ENCODE data around the gene ARHGAP12.
A peak's percentile ranks its signal among the peaks of the same experiment; 100 is the strongest.

Gene ARHGAP12

DNA sequence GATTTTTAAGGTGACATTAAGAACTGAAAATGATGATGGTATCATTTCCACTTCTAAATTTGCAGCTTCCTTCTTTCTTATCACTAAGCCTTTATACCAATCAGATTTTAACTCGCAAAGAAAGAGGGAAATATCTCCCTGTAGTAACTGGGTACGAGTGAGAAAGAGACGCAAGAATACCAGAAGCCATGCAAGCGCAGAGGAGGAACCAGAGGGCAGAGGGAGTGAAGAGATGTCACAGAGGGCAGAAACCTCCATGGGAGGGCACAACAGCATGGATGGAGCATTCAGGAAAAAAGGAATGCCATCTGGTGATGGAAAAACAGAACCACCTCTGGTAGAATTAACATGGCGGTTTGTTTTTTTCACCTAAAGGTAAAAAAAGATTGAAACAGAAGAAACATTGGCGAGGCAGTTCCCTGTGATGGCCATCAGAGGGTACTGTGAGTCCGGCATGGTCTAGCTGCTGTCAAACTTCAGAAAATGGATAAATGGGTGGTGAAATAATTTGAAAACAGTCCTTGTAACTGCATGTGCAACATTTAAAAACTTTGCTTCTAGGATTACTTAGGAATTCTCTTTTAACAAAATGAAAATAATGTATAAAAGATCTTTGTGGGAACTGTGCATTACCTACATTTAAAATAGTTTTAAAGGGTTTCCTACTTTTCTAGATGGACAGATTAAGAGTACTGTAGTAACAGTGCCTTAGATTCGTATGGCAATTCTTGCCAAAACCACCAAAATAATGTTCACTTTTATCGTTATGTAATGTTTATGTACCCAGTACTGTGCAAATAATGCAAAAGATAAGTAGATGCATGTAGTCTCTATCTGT lies 91.8 kb downstream of the ARHGAP12 start:
- H3K4me3 ChIP-seq (replicated peaks; ENCODE audit: low read depth, low read length) = no peak overlapping the region
- no peak for DNase-seq (ENCODE audit: extremely low read depth, low read depth)
- TF ChIP-seq, protein P1, sequence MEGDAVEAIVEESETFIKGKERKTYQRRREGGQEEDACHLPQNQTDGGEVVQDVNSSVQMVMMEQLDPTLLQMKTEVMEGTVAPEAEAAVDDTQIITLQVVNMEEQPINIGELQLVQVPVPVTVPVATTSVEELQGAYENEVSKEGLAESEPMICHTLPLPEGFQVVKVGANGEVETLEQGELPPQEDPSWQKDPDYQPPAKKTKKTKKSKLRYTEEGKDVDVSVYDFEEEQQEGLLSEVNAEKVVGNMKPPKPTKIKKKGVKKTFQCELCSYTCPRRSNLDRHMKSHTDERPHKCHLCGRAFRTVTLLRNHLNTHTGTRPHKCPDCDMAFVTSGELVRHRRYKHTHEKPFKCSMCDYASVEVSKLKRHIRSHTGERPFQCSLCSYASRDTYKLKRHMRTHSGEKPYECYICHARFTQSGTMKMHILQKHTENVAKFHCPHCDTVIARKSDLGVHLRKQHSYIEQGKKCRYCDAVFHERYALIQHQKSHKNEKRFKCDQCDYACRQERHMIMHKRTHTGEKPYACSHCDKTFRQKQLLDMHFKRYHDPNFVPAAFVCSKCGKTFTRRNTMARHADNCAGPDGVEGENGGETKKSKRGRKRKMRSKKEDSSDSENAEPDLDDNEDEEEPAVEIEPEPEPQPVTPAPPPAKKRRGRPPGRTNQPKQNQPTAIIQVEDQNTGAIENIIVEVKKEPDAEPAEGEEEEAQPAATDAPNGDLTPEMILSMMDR (IDR thresholded peaks at IDR 0.05; ENCODE audit: low read depth, low read length, missing control alignments) = peak; percentile 66

DNA sequence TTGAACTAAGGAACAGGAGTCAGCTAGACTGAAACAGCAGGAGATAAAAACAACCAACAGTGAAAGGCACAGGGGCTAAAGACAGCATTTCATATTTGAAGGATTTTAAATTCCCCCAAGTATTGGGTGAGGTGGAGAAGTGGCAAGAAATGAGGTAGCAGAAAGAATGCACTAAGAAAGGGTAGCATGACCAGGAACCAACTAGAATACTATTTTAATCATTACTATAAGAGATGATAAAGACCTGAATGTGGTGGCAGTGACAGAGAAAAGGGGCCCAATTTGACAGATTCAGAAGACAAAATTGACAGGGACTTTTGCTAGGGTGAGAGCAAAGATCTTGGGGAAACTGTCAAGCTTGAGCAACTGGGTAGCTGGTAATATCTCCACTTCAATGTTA lies 94.9 kb downstream of the ARHGAP12 start:
- no peak for DNase-seq (ENCODE audit: extremely low read depth, low read depth)
- TF ChIP-seq, protein P1 (IDR thresholded peaks at IDR 0.05; ENCODE audit: low read depth, low read length, missing control alignments) = no peak

DNA sequence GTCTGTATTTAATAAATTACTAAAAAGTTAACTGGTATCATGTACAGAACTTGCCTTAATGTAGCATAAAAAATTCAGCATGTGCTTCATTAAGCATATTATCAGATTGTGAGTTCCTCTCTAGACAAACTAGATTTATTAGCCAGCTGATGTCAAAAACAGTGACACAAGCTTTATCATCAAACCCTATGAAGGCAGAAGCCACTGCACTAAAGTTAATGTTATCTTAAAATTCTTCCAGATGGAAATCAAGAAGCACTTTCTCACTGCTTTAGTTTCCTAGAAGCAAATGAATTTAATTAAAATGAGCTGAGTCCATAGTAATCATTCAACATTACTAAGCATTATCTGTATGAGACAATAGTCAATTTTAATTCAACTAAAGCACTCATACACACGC lies 96.4 kb downstream of the ARHGAP12 start:
- DNase-seq (ENCODE audit: extremely low read depth, low read depth) = no peak
- TF ChIP-seq, protein P1 (IDR thresholded peaks at IDR 0.05; ENCODE audit: low read depth, low read length, missing control alignments) = no peak
- H3K4me3 ChIP-seq (replicated peaks; ENCODE audit: low read depth, low read length) = no peak overlapping the region

More for the DNA sequence above, 94.9 kb downstream of the ARHGAP12 start:
- H3K4me3 ChIP-seq (replicated peaks; ENCODE audit: low read depth, low read length) = no peak overlapping the region

GRCh38 chr10:31830887-31831286 lies 97.7 kb downstream of the ARHGAP12 start:
- TF ChIP-seq, protein P1 (IDR thresholded peaks at IDR 0.05; ENCODE audit: low read depth, low read length, missing control alignments) = no peak
- DNase-seq (ENCODE audit: extremely low read depth, low read depth) = no peak
- no peak overlapping the region for H3K4me3 ChIP-seq (replicated peaks; ENCODE audit: low read depth, low read length)

DNA sequence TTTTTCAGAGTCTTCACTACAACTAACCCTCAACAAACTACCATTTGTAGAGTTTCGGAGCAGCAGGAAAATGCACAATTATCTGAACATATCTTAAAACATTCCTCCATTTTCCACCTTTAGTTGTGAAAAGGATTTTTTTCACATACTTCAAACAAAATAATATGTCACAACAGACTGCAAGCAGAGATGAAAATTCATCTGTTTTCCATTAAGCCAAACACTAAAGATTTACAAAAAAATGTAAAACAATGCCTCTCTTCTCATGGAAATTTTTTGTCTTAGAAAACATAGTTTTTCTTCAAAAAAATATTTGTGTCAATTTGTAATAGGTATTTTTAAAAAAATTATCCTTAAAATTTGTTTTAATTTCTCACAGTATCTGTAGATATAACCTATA lies 98.9 kb downstream of the ARHGAP12 start:
- H3K4me3 ChIP-seq (replicated peaks; ENCODE audit: low read depth, low read length) = no peak overlapping the region
- TF ChIP-seq, protein P1 (IDR thresholded peaks at IDR 0.05; ENCODE audit: low read depth, low read length, missing control alignments) = no peak
- DNase-seq (ENCODE audit: extremely low read depth, low read depth) = no peak

- no peak for DNase-seq (ENCODE audit: extremely low read depth, low read depth)
- H3K4me3 ChIP-seq (replicated peaks; ENCODE audit: low read depth, low read length) = no peak overlapping the region
- TF ChIP-seq, protein P1 (IDR thresholded peaks at IDR 0.05; ENCODE audit: low read depth, low read length, missing control alignments) = no peak
Measured at GRCh38 chr10:31823358-31823757, 105.3 kb downstream of the ARHGAP12 start.
